MM.1S (cell line): ENCODE measurements around the gene BAAT.

ENCODE experiments used
- EZH2 ChIP-seq: fragments of 300-600 bp; sonication (generic); optimal IDR thresholded peaks from 2 replicates; pipeline ENCODE3; 2017; ENCODE audit warnings: low read depth, mild to moderate bottlenecking, antibody characterized with exemption, low read length, mixed read lengths
- EZH2phosphoT487 ChIP-seq: fragments of 300-600 bp; sonication (generic); IDR thresholded peaks from 2 replicates; pipeline ENCODE4 v1.6.1; 2018; ENCODE audit warnings: antibody characterized with exemption, low read length
- TF ChIP-seq, protein P1 (sequence below): fragments of 300-600 bp; sonication (generic); IDR thresholded peaks from 2 replicates; pipeline ENCODE4 v1.5.1; 2016; ENCODE audit warnings: antibody characterized with exemption, low read length, mixed read lengths

DNA sequence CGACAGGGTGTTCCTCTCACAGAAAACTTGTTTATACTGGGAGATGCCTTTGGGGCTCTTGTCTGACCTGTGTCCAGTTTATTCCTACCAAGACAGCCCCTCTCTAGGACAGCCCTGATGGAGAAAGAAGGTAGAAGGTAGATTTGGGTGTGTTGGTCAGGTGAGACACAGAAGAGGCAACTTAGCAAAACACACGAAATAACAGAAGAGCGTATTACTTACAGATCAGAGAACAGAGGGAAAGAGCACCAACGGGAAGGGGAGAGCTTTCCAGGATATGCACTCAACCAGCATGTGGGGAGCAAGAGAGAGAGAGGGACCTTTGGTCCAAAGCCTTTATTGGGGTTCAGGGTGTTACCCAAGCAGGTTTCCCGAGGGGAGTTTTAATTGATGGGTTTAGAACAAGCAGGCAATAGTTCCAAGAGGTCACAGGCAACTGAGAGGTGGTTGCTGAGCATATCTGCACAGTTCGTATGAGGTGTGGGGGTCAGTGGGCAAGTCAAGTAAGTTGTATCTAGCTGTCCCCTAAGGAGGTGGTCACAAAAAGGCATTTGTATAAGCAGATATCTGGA lies 31.8 kb downstream of the BAAT start:
- TF ChIP-seq, protein P1, sequence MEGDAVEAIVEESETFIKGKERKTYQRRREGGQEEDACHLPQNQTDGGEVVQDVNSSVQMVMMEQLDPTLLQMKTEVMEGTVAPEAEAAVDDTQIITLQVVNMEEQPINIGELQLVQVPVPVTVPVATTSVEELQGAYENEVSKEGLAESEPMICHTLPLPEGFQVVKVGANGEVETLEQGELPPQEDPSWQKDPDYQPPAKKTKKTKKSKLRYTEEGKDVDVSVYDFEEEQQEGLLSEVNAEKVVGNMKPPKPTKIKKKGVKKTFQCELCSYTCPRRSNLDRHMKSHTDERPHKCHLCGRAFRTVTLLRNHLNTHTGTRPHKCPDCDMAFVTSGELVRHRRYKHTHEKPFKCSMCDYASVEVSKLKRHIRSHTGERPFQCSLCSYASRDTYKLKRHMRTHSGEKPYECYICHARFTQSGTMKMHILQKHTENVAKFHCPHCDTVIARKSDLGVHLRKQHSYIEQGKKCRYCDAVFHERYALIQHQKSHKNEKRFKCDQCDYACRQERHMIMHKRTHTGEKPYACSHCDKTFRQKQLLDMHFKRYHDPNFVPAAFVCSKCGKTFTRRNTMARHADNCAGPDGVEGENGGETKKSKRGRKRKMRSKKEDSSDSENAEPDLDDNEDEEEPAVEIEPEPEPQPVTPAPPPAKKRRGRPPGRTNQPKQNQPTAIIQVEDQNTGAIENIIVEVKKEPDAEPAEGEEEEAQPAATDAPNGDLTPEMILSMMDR = no peak
- TF ChIP-seq EZH2 = no peak
- no peak for TF ChIP-seq EZH2phosphoT487
